Endodermal cell (in vitro differentiated cells): ENCODE results near the gene APAF1. TPM values are rescaled to one million over a fixed set of nuclear protein-coding genes. Genes with fewer than 3 reads are reported as not detected.
"Not testable (repeated sequence)": the region's sequence is repeated elsewhere in the genome, so short reads cannot be mapped to it uniquely, and the experiment has no call there.

Source experiments
- DNase-seq: peaks from one replicate; pipeline ENCODE4 v3.0.0-alpha.2; 2017
- H3K27ac ChIP-seq: 2 replicates; pipeline ENCODE4 v1.5.1; 2013; ENCODE audit warnings: mild to moderate bottlenecking, low read depth, low read length, moderate library complexity
- H3K27me3 ChIP-seq: 2 replicates; pipeline ENCODE4 v1.6.1; 2013; ENCODE audit warnings: mild to moderate bottlenecking, low read length, moderate library complexity; ENCODE audit not compliant: insufficient read depth, control insufficient read depth, poor library complexity, severe bottlenecking
- H3K36me3 ChIP-seq: 2 replicates; pipeline ENCODE4 v1.7.0; 2013; ENCODE audit warnings: mild to moderate bottlenecking, low read length, moderate library complexity; ENCODE audit not compliant: control insufficient read depth, insufficient read depth
- H3K4me1 ChIP-seq: one replicate; pipeline ENCODE4 v1.7.0; 2013; ENCODE audit warnings: low read length; ENCODE audit not compliant: control insufficient read depth, insufficient read depth
- H3K4me3 ChIP-seq: 2 replicates; pipeline ENCODE4 v1.5.1; 2013; ENCODE audit warnings: mild to moderate bottlenecking, low read length, moderate library complexity
- H3K9ac ChIP-seq: 2 replicates; pipeline ENCODE4 v1.6.1; 2013; ENCODE audit warnings: mild to moderate bottlenecking, low read length, moderate library complexity; ENCODE audit not compliant: poor library complexity, severe bottlenecking; ENCODE audit errors: extremely low read depth
- H3K9me3 ChIP-seq: 2 replicates; pipeline ENCODE4 v1.6.1; 2013; ENCODE audit warnings: mild to moderate bottlenecking, low read length, moderate library complexity; ENCODE audit not compliant: control insufficient read depth
- H3K27ac Mint-ChIP-seq: 2 replicates; pipeline ENCODE4 v1.8.0; 2020; ENCODE audit warnings: mixed read lengths
- H3K27me3 Mint-ChIP-seq: 2 replicates; pipeline ENCODE4 v1.8.0; 2021; ENCODE audit warnings: mild to moderate bottlenecking, mixed read lengths; ENCODE audit not compliant: insufficient read depth
- H3K36me3 Mint-ChIP-seq: 2 replicates; pipeline ENCODE4 v1.8.0; 2020; ENCODE audit warnings: low read depth, mixed read lengths
- H3K4me1 Mint-ChIP-seq: 2 replicates; pipeline ENCODE4 v1.8.0; 2020; ENCODE audit warnings: mixed read lengths
- H3K4me3 Mint-ChIP-seq: 2 replicates; pipeline ENCODE4 v1.8.0; 2020; ENCODE audit warnings: mild to moderate bottlenecking, moderate library complexity, mixed read lengths
- H3K9me3 Mint-ChIP-seq: 2 replicates; pipeline ENCODE4 v1.8.0; 2020; ENCODE audit warnings: mild to moderate bottlenecking, mixed read lengths
- WGBS, 2 experiments: methylation state at CpG; one replicate each; pipeline versions ENCODE4 v1.1.5 to v1.1.7; 2013; ENCODE audit warnings: missing lambda C conversion rate in 2 of 2, mixed read lengths in 1 of 2; ENCODE audit not compliant: insufficient coverage in 1 of 2, insufficient read length in 1 of 2; 5-methylcytosine and 5-hydroxymethylcytosine counted together
- total RNA-seq, 2 donors: library from RNA; stranded (reverse); fragmentation: NEBNext Ultra II Directional in 1 of 2; extraction: Animal tissue kit (Norgen Biotek cat#: 25700) in 1 of 2; gene quantifications; 2 replicates in 1 of 2; 3 replicates in 1 of 2; pipeline ENCODE4 v1.2.1, GENCODE V29; 2021
- TF ChIP-seq, protein P1 (sequence below): fragments of 200-600 bp; sonication (generic); conservative IDR thresholded peaks from 2 replicates; pipeline ENCODE4 v1.5.0; 2021; ENCODE audit warnings: antibody characterized with exemption, mild to moderate bottlenecking

The APAF1 gene
- total RNA-seq, 2 donors from 2014 or later, result 23.8 to 32.4 TPM

GRCh38 chr12:98755855-98756254 lies 110.8 kb downstream of the APAF1 start:
- H3K27me3 ChIP-seq, H3K27ac ChIP-seq, H3K27me3 Mint-ChIP-seq, DNase-seq, H3K9me3 Mint-ChIP-seq, H3K9me3 ChIP-seq, H3K9ac ChIP-seq, H3K27ac Mint-ChIP-seq, H3K4me3 Mint-ChIP-seq, H3K4me3 ChIP-seq: not testable (repeated sequence)
- H3K36me3 ChIP-seq, result peaks cover 31% of the 10 kb centered on the region
- Mint-ChIP-seq H3K36me3 (peaks cover 44% of the 10 kb centered on the region), H3K4me1 (peaks cover 29% of the 10 kb centered on the region)
- TF ChIP-seq, protein P1, sequence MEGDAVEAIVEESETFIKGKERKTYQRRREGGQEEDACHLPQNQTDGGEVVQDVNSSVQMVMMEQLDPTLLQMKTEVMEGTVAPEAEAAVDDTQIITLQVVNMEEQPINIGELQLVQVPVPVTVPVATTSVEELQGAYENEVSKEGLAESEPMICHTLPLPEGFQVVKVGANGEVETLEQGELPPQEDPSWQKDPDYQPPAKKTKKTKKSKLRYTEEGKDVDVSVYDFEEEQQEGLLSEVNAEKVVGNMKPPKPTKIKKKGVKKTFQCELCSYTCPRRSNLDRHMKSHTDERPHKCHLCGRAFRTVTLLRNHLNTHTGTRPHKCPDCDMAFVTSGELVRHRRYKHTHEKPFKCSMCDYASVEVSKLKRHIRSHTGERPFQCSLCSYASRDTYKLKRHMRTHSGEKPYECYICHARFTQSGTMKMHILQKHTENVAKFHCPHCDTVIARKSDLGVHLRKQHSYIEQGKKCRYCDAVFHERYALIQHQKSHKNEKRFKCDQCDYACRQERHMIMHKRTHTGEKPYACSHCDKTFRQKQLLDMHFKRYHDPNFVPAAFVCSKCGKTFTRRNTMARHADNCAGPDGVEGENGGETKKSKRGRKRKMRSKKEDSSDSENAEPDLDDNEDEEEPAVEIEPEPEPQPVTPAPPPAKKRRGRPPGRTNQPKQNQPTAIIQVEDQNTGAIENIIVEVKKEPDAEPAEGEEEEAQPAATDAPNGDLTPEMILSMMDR, result peak; percentile 42
- H3K4me1 ChIP-seq, result peaks cover 17% of the 10 kb centered on the region
- WGBS, 2 experiments, result 93 to 94% methylated on average over 4 of the region's 5 CpGs

DNA sequence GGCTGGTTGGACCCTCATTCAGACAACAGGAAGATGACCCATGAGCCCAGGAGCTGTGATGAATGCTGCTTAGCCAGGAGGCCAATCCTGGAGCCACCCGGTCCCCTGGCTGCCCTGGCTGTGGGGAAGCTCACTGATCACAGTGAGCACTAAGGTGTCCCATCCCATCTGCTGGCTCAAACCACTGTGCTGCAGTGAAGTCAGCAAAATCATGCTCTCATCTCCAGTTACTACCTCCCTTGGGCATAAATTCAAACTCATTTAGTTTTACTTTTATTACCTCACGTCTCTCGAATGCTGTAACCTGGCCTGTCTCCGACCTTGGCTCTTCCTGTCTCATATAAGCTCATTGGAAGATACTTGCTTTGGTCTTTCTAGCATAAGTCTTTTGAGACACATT lies 112.4 kb downstream of the APAF1 start:
- H3K36me3 Mint-ChIP-seq, result peaks cover 56% of the 10 kb centered on the region
- no peak overlapping the region for H3K9ac ChIP-seq
- H3K36me3 ChIP-seq, result peaks cover 41% of the 10 kb centered on the region
- WGBS, 2 experiments, result 68 to 95% methylated on average over 3 to 4 of the region's 4 CpGs
- H3K27me3 ChIP-seq, result no peaks in the 10 kb centered on the region
- no peak overlapping the region for H3K27ac Mint-ChIP-seq
- peaks cover 20% of the 10 kb centered on the region for H3K4me1 Mint-ChIP-seq
- H3K4me3 ChIP-seq, result no peak overlapping the region
- no peaks in the 10 kb centered on the region for H3K9me3 Mint-ChIP-seq
- H3K27me3 Mint-ChIP-seq, result no peaks in the 10 kb centered on the region
- H3K9me3 ChIP-seq, result no peaks in the 10 kb centered on the region
- peaks cover 15% of the 10 kb centered on the region for H3K4me1 ChIP-seq
- no peak overlapping the region for H3K27ac ChIP-seq
- TF ChIP-seq, protein P1, result no peak
- H3K4me3 Mint-ChIP-seq, result no peak overlapping the region
- no peak for DNase-seq

- Histone ChIP-seq H3K27ac (no peak overlapping the region), H3K4me1 (peaks cover 11% of the 10 kb centered on the region), H3K9me3 (no peaks in the 10 kb centered on the region), H3K4me3 (no peak overlapping the region), H3K27me3 (no peaks in the 10 kb centered on the region), H3K36me3 (peaks cover 42% of the 10 kb centered on the region), H3K9ac (no peak overlapping the region)
- no peak for DNase-seq
- H3K27ac Mint-ChIP-seq, result no peak overlapping the region
- H3K4me1 Mint-ChIP-seq, result peaks cover 23% of the 10 kb centered on the region
- no peak overlapping the region for H3K4me3 Mint-ChIP-seq
- TF ChIP-seq, protein P1, result no peak
- no peaks in the 10 kb centered on the region for H3K27me3 Mint-ChIP-seq
- peaks cover 59% of the 10 kb centered on the region for H3K36me3 Mint-ChIP-seq
- 94% methylated on average over 2 of the region's 3 CpGs; no CpG with 5 or more reads in 1 of the 2 experiments for WGBS, 2 experiments
- H3K9me3 Mint-ChIP-seq, result no peaks in the 10 kb centered on the region
Measured at GRCh38 chr12:98758331-98758730, 113.2 kb downstream of the APAF1 start.
